Omental fat pad (tissue), 4 donors: ENCODE data around the gene GDF2. TPM values are rescaled to one million over a fixed set of nuclear protein-coding genes. Genes with fewer than 3 reads are reported as not detected.

Experiments used
- ATAC-seq: fragments of 150-250 bp; one replicate; pipeline ENCODE4 v1.9.1; 2016; ENCODE audit warnings: mild to moderate bottlenecking, moderate library complexity; ENCODE audit not compliant: low FRiP score
- DNase-seq: peaks from one replicate; pipeline ENCODE4 v3.0.0-alpha.2; 2019; ENCODE audit warnings: low spot score
- total RNA-seq, 4 donors: library from RNA; depleted of rRNA; stranded (reverse); fragments of >200 nt; gene quantifications; one replicate each; pipeline ENCODE4 v1.1.0, GENCODE V29; 2016
- TF ChIP-seq, protein P1 (sequence below), 3 donors: fragments of 450-650 bp; IDR thresholded peaks; one replicate each; pipeline ENCODE4 v1.5.1; 2016 to 2017; ENCODE audit warnings: antibody characterized with exemption in 3 of 3, mild to moderate bottlenecking in 3 of 3, moderate library complexity in 2 of 3

The GDF2 gene
- total RNA-seq, 4 donors from 2014 or later: not detected

DNA sequence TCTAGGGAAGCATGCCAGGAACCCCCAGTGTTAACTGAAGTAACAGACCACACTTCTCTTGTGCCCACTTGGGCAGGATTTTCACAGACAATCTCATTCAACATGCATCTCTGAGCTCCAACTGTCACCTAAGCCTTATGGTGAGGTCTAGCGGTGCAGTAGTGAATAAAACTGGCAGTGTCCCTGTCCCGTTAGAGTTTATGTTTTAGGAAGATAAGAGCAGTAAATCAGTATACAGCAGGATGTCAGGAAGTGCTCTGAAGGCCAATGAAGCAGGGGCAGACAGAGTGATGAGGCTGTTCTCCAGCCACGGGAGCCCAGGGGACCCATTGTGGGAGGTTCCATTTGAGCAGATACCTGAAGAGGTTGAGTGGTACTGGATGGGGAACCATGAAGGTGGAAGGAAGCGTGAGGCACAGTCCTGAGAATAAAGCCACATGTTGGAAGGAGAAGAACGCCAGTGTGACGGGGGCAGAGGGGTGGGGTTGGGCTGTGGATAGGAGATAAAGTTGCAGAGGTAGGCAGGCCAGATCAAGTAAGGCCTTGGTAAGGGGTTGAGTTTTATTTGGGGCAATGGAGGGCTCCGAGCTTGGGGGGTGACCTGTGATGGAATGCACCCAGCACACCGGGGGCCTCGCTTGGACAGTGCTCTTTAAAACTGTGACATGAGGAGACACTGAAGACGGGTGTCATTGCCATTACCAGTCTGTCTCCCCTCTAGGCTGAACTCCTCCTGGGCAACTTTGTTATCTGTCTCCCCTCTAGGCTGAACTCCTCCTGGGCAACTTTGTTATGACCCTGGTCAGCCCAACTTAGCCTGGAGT is 15.7 kb upstream of the GDF2 start:
- DNase-seq (no peak), ATAC-seq (no peak)
- TF ChIP-seq, protein P1, sequence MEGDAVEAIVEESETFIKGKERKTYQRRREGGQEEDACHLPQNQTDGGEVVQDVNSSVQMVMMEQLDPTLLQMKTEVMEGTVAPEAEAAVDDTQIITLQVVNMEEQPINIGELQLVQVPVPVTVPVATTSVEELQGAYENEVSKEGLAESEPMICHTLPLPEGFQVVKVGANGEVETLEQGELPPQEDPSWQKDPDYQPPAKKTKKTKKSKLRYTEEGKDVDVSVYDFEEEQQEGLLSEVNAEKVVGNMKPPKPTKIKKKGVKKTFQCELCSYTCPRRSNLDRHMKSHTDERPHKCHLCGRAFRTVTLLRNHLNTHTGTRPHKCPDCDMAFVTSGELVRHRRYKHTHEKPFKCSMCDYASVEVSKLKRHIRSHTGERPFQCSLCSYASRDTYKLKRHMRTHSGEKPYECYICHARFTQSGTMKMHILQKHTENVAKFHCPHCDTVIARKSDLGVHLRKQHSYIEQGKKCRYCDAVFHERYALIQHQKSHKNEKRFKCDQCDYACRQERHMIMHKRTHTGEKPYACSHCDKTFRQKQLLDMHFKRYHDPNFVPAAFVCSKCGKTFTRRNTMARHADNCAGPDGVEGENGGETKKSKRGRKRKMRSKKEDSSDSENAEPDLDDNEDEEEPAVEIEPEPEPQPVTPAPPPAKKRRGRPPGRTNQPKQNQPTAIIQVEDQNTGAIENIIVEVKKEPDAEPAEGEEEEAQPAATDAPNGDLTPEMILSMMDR (IDR thresholded peaks at IDR 0.05): no peak

DNA sequence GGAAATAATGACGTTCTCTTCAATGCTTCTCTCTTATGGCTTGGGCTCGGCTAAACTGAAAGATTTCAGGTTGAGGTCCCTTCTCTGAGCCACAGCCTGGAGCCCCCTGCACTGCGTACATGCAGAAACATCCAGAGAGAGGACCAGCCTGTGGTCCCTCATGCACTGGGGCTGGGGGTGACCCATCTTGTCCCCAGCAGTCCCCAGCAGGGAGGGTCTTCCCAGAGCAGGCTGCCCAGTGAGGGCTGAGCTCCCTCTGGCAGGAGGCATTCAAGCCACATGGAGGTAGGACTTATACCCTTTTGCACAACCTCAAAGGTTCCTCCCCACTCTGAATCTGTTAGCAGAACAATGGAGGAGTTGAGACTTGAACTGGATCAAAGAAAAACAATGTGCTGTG is 14.9 kb upstream of the GDF2 start:
- ATAC-seq (no peak), DNase-seq (no peak)
- TF ChIP-seq, protein P1 (IDR thresholded peaks at IDR 0.05): no peak

DNA sequence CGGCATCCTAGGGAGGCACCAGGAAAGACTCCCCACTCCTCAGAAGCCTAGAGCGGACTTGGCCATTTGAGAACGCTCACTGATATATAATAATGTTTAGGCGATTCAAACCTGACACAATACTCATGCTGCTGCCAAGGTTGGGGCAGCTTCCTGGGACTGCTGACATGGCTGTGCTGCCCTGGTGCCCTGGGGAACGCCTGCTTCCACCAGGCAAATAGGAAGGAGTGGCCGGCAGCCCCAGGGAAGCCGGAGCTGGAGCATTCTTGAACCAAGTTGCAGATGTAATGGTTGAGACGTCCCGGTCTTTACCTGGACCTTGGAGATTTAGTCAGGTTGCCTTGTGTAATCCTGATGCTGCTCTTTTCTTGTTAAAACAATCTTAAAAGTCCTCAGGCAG is 13.5 kb upstream of the GDF2 start:
- TF ChIP-seq, protein P1 (IDR thresholded peaks at IDR 0.05): no peak
- ATAC-seq: no peak
- DNase-seq: no peak

DNA sequence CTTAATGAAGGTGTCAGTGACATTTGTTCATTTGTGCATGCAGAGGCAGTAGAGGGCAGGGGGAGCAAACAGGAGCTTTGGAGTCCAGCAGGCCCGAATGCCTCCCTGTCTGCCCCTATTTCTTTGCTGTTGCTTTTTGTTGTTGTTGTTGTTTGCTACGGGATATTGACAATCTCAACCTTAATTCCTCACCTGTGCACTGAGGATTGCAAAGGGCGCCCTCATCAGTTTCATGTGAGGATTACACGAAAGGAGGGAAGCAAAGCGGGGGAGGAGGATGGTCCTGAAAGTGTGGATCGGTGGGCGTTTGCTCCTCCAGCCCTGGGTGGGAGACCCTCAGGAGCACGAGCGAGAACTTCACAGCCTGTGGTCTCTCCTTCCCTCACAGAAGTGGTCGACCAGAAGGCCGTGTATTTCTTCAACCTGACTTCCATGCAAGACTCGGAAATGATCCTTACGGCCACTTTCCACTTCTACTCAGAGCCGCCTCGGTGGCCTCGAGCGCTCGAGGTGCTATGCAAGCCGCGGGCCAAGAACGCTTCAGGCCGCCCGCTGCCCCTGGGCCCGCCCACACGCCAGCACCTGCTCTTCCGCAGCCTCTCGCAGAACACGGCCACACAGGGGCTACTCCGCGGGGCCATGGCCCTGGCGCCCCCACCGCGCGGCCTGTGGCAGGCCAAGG is 12.7 kb upstream of the GDF2 start:
- no peak for ATAC-seq
- DNase-seq: no peak
- TF ChIP-seq, protein P1 (IDR thresholded peaks at IDR 0.05): no peak

DNA sequence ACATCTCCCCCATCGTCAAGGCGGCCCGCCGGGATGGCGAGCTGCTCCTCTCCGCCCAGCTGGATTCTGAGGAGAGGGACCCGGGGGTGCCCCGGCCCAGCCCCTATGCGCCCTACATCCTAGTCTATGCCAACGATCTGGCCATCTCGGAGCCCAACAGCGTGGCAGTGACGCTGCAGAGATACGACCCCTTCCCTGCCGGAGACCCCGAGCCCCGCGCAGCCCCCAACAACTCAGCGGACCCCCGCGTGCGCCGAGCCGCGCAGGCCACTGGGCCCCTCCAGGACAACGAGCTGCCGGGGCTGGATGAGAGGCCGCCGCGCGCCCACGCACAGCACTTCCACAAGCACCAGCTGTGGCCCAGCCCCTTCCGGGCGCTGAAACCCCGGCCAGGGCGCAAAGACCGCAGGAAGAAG is 12.2 kb upstream of the GDF2 start:
- no peak for DNase-seq
- TF ChIP-seq, protein P1 (IDR thresholded peaks at IDR 0.05): no peak
- no peak for ATAC-seq

DNA sequence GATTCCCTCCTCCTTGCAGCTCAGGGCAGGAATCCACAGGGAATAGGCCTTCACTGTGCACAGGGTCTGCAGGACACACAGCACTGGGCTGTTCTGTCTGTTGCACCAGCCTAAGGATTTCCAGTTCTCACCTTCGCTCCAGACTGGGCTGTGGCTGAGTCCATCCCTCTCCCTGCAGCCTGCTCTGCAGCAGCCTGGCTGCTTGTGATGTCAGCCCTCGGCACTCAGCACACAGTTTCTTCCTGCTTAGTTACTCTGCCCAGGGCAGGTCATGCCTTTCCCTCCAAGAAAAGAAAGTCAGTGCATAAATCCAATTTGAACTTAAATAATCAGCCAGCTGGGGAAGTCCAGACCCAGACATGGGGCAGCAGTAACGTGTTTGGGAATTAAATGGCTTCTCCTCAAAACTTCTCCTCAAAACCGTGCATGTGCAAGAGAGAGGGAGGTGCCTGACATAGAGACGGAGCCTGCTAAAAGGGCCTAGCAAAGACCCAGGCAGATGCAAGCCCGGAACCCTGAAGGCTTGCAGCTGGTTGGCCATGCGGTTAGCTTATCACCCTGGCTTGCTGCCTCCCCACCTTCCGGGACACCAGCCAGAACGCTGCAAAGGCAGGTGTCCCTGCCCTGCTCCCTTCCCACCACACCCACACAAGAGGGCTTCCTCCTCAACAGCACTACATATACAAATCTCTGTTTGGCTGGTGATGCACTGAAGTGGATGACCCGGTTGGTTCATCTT is 10.9 kb upstream of the GDF2 start:
- ATAC-seq: no peak
- DNase-seq: no peak
- TF ChIP-seq, protein P1 (IDR thresholded peaks at IDR 0.05): no peak
